HEK293 (cell line): ENCODE measurements around the gene SLC25A24.
"Not testable (repeated sequence)": the region's sequence is repeated elsewhere in the genome, so short reads cannot be mapped to it uniquely, and the experiment has no call there.

Experiments
- BCL11A ChIP-seq: fragments of 450-650 bp; formaldehyde crosslinking; IDR thresholded peaks from 2 replicates; pipeline ENCODE4 v1.5.1; 2016; ENCODE audit warnings: low read depth, missing biosample characterization, missing genetic modification characterization
- SP2 ChIP-seq: fragments of 450-650 bp; formaldehyde crosslinking; IDR thresholded peaks from 2 replicates; pipeline ENCODE4 v1.5.1; 2016; ENCODE audit warnings: missing biosample characterization, missing genetic modification characterization
- YY1 ChIP-seq: fragments of 450-650 bp; formaldehyde crosslinking; IDR thresholded peaks from 2 replicates; pipeline ENCODE4 v1.5.1; 2018; ENCODE audit warnings: missing biosample characterization, missing genetic modification characterization
- ZBTB8A ChIP-seq: fragments of 450-650 bp; formaldehyde crosslinking; IDR thresholded peaks from 2 replicates; pipeline ENCODE4 v1.5.1; 2016; ENCODE audit warnings: missing biosample characterization, missing genetic modification characterization
- ZFP3 ChIP-seq: fragments of 450-650 bp; formaldehyde crosslinking; IDR thresholded peaks from 2 replicates; pipeline ENCODE4 v1.5.1; 2016; ENCODE audit warnings: low read depth, missing biosample characterization, missing genetic modification characterization
- ZNF394 ChIP-seq: fragments of 450-650 bp; formaldehyde crosslinking; IDR thresholded peaks from 2 replicates; pipeline ENCODE4 v1.5.1; 2016; ENCODE audit warnings: missing biosample characterization, missing genetic modification characterization, mild to moderate bottlenecking, moderate library complexity, borderline replicate concordance
- ZNF404 ChIP-seq: fragments of 450-650 bp; formaldehyde crosslinking; IDR thresholded peaks from 2 replicates; pipeline ENCODE4 v1.5.1; 2017; ENCODE audit warnings: missing biosample characterization, missing genetic modification characterization
- ZNF629 ChIP-seq: fragments of 450-650 bp; formaldehyde crosslinking; IDR thresholded peaks from 2 replicates; pipeline ENCODE4 v1.5.1; 2017; ENCODE audit warnings: missing biosample characterization, missing genetic modification characterization
- ZNF768 ChIP-seq: fragments of 450-650 bp; formaldehyde crosslinking; IDR thresholded peaks from 2 replicates; pipeline ENCODE4 v1.5.1; 2018; ENCODE audit warnings: missing biosample characterization, mild to moderate bottlenecking, missing genetic modification characterization
- ZNF776 ChIP-seq: fragments of 450-650 bp; formaldehyde crosslinking; IDR thresholded peaks from 2 replicates; pipeline ENCODE4 v1.5.0; 2017; ENCODE audit warnings: missing biosample characterization, missing genetic modification characterization, borderline replicate concordance
- ZSCAN30 ChIP-seq: fragments of 450-650 bp; IDR thresholded peaks from 2 replicates; pipeline ENCODE4 v1.5.1; 2018; ENCODE audit warnings: missing biosample characterization, mild to moderate bottlenecking, missing genetic modification characterization, moderate library complexity
- TF ChIP-seq, protein P1 (sequence below): fragments of 450-650 bp; formaldehyde crosslinking; IDR thresholded peaks from 2 replicates; pipeline ENCODE4; 2016; ENCODE audit warnings: missing biosample characterization, missing genetic modification characterization
- TF ChIP-seq, protein P2 (sequence below): fragments of 450-650 bp; formaldehyde crosslinking; IDR thresholded peaks from 2 replicates; pipeline ENCODE4 v1.5.1; 2016; ENCODE audit warnings: missing biosample characterization, missing genetic modification characterization

- TF ChIP-seq BCL11A (tag by site-specific recombination); ZNF629 (tag by site-specific recombination); ZBTB8A (tag by site-specific recombination); ZNF776 (tag by site-specific recombination); ZNF404 (tag by site-specific recombination); YY1 (tag by site-specific recombination); ZFP3 (tag by site-specific recombination); ZSCAN30 (tag by site-specific recombination); SP2 (tag by site-specific recombination); ZNF768 (tag by site-specific recombination); ZNF394: not testable (repeated sequence)
- TF ChIP-seq, protein P1, sequence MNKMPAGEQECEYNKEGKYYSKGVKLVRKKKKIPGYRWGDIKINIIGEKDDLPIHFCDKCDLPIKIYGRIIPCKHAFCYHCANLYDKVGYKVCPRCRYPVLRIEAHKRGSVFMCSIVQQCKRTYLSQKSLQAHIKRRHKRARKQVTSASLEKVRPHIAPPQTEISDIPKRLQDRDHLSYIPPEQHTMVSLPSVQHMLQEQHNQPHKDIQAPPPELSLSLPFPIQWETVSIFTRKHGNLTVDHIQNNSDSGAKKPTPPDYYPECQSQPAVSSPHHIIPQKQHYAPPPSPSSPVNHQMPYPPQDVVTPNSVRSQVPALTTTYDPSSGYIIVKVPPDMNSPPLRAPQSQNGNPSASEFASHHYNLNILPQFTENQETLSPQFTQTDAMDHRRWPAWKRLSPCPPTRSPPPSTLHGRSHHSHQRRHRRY = not testable (repeated sequence)
- TF ChIP-seq, protein P2, sequence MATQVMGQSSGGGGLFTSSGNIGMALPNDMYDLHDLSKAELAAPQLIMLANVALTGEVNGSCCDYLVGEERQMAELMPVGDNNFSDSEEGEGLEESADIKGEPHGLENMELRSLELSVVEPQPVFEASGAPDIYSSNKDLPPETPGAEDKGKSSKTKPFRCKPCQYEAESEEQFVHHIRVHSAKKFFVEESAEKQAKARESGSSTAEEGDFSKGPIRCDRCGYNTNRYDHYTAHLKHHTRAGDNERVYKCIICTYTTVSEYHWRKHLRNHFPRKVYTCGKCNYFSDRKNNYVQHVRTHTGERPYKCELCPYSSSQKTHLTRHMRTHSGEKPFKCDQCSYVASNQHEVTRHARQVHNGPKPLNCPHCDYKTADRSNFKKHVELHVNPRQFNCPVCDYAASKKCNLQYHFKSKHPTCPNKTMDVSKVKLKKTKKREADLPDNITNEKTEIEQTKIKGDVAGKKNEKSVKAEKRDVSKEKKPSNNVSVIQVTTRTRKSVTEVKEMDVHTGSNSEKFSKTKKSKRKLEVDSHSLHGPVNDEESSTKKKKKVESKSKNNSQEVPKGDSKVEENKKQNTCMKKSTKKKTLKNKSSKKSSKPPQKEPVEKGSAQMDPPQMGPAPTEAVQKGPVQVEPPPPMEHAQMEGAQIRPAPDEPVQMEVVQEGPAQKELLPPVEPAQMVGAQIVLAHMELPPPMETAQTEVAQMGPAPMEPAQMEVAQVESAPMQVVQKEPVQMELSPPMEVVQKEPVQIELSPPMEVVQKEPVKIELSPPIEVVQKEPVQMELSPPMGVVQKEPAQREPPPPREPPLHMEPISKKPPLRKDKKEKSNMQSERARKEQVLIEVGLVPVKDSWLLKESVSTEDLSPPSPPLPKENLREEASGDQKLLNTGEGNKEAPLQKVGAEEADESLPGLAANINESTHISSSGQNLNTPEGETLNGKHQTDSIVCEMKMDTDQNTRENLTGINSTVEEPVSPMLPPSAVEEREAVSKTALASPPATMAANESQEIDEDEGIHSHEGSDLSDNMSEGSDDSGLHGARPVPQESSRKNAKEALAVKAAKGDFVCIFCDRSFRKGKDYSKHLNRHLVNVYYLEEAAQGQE (tag by site-specific recombination) = not testable (repeated sequence)
Observed at GRCh38 chr1:108132367-108132766, 67.8 kb downstream of the SLC25A24 start.
